Neural cell (in vitro differentiated cells): ENCODE results near the gene KCTD15. TPM values are rescaled to one million over a fixed set of nuclear protein-coding genes. Genes with fewer than 3 reads are reported as not detected.

Source experiments
- polyA plus RNA-seq: library from polyadenylated mRNA; depleted of rRNA; stranded (reverse); fragments of >200 nt; gene quantifications from 2 replicates; pipeline ENCODE4 v1.2.3, GENCODE V29; 2014

KCTD15 gene
- polyA plus RNA-seq, 1 donor from 2014 or later = 67.9 TPM

Other genes starting within 250 kb of the KCTD15 start
- 5.8 and 7.1 TPM in 2 replicates for gene CHST8, start 174.9 kb upstream of the KCTD15 start, polyA plus RNA-seq